Left hindlimb (tissue), 1 donor: ENCODE data around the gene HAUS5.
"Not testable (repeated sequence)": the region's sequence is repeated elsewhere in the genome, so short reads cannot be mapped to it uniquely, and the experiment has no call there.

Experiments
- DNase-seq: peaks from one replicate; pipeline ENCODE4 v3.0.0-alpha.2; 2018

Gene HAUS5

GRCh38 chr19:35612559-35613321, at the start of gene HAUS5:
Gene HAUS5, plus strand, starts transcription at chr19:35612735. Its CDS starts 60 bp downstream, at chr19:35612795.
- peak; percentile 95 for DNase-seq

DNA sequence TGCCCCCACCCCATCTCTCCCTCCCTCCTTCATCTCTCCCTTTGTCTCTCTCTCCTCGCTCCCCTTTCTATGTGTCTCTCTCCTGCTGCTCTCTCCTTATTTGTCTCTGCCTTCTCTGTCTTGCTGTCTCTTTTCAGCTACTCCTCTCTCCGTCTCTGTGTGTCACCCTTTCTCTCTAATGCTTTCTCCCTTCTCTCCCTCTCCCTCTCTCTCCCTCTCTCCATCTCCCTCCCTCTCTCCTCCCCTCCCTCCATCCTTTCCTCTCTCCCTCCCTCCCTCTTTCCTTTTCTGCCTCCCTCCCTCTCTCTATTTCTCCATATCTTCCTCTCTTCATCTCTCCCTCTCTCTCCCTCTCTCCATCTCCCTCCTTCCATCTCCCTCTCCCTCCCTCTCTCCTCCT, 49.8 kb upstream of the HAUS5 start:
- no peak for DNase-seq

DNA sequence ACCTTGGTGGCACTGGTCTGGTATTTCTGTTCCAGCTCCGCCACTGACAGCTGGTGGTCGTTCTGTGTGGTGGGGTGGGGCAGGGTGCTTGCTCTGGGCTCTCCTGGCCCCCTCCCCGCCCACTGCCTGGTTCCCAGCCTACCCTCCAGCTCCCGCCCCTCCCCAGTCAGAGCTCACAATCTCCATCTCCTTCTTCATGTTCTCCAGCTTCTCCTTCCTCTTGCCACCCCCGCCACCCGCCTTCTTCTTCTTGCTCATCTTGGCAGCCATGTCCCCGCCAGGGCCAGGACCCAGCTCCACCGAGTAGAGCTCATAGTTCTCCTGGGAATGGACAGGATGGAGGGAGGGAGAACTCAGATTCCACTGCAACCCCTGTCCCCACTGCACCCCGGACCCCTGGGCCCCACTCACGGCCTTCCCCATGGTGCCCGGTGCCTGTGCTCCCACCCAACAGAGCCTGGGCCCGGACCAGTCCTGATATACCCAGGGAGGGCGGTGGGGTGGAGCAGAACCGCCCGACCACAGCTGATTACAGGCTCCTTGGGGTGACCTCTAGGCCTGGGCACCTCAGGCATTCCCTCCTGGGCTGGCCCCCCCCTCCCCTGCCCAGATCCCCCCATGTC, 49.2 kb upstream of the HAUS5 start, which contains the start of gene ATP4A:
ATP4A (minus strand) TSS at position 452 of the 623 bp plus-strand sequence; CDS start at position 423, 29 bp downstream.
- DNase-seq: no peak

GRCh38 chr19:35565016-35565856, 47.3 kb upstream of the HAUS5 start:
- no peak for DNase-seq

GRCh38 chr19:35566738-35567137, 45.8 kb upstream of the HAUS5 start:
- DNase-seq: no peak

DNA sequence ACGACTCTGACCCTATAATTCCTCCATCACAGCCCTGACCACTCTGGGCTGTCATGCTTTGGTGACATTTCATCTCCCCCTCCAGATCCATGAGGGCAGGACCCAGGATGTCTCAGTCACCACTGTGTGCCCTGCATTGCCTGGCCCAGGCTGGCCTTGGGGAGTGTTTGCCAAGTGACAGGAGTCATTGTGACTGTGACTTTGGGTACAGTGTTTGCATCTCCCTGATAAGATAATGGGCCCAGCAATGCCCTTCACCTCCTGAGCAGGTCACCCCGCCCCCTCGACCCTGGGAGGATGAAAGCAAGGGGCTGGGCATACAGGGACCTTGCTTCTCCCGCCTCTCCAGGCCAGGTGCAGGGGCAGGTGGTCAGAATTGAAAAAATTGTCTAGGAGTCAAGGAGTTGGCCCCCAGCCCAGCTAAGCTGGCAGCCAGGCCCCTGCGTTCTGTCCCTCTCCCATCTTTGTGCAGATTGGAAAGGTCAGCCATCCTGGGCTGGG, 43.2 kb upstream of the HAUS5 start:
- no peak for DNase-seq

DNA sequence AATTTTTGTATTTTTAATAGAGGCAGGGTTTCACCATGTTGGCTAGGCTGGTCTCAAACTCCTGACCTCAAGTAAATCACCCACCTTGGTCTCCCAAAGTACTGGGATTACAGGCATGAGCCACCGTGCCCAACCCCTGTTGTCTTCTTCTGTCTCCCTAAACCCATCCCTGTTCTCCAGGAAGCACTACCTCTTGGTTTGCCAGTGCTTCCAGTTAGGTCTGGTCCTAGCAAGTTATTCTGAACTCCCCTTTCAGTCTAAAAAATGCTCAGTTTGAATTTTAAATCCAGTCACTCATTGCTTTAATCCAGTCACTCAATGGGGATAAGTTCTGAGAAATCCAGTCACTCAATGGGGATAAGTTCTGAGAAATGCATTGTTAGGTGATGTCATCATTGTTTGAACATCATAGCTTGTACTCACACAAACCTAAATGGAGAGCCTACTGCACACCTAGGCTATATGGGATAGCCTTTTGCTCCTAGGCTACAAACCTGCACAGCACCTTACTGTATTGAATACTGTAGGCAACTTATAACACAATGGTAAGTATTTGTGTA, 41.0 kb upstream of the HAUS5 start:
- DNase-seq: no peak

DNA sequence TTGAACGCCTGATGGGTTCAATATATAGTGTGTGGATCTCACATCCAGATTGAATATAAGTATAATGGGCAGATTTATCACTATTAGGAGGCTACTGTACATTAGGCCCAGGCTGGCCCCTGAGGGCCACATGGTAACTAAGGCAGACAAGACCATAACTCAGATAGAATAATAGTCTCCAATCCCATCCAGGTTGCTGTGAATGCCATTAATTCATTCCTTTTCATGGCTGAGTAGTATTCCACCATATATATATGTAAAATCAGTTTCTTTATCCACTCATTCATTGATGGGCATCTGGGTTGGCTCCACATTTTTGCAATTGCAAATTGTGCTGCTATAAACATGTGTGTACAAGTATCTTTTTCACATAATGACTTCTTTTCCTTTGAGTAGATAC, 34.6 kb upstream of the HAUS5 start:
- DNase-seq: no peak

DNA sequence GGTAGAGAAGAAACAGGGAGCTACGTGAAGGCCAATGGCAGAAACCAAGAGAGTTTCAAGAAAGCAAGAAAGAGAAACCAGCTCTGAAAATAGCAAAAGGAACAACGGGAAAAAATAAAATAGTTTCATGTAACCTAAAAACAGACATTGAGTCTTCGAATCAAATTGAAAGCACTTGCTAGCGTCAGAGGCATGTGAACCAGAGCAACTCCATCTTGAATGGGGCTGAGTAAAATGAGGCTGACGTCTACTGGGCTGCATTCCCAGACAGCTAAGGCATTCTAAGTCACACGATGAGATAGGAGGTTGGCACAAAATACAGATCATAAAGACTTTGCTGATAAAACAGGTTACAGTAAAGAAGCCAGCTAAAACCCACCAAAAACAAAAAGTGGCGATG, 33.8 kb upstream of the HAUS5 start:
- no peak for DNase-seq

- no peak for DNase-seq
Observed at GRCh38 chr19:35582760-35583159, 29.8 kb upstream of the HAUS5 start.

DNA sequence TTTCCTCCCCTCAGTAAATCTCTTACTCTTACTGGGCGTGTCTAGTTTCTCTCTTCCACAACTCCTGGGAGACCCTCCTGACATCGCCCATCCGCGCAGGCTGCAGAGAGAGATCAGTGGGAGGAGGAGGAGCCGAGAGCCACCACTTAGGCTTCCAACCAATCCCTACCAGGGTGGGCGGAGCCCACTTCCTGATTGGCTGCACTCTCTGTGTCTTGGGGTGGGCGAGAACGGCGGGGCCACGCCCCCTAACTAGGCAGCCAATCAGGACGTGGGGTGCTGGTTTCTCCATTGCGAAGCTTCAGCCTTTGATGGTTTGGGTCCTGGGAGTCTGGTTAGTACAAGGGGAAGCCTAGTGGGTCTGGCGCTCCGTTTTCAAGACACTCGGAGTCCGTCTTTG, 26.7 kb upstream of the HAUS5 start, which contains the start of gene PMIS2:
PMIS2 (plus strand) TSS at position 326 of the 400 bp plus-strand sequence. CDS start 87 bp downstream, outside the sequence.
- DNase-seq: no peak

GRCh38 chr19:35587321-35587720, 25.2 kb upstream of the HAUS5 start:
- DNase-seq: no peak

GRCh38 chr19:35590875-35591274, 21.7 kb upstream of the HAUS5 start:
- DNase-seq: no peak

- no peak for DNase-seq
Observed at GRCh38 chr19:35592226-35592625, 20.3 kb upstream of the HAUS5 start.

- DNase-seq: not testable (repeated sequence)
Observed at GRCh38 chr19:35595026-35595425, 17.5 kb upstream of the HAUS5 start.

GRCh38 chr19:35595928-35596327, 16.6 kb upstream of the HAUS5 start:
- no peak for DNase-seq

DNA sequence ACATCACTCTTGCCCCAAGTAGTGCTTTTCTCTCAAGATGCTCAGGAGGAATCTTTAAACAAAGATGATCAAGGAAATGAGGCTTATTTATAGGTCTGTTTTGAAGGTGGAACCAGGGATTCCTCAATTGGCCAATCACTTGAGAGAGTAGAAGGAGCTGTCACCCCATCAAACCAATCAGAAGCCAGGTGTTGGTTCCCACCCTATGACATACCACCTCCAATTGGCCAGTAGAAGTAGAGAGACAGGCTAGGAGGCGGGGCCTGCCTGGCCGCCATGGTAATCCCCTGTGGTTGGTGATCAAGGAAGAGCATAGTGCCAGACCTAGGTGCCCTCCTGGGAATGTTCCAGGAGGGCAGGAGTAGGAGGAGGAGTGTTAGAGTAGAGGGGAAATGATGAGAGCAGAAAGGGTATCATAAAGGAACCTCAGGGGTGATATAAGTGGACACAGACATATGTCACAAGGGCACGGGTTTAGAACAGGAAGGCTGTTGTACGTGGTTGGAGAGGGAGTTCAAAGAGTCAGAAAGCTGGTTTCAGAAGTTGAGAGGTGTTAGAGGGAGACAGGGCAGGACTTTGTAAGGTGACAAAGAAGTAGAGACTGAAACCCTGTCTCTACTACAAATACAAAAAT, 16.1 kb upstream of the HAUS5 start:
- no peak for DNase-seq

- DNase-seq: no peak
Observed at GRCh38 chr19:35601971-35602370, 10.6 kb upstream of the HAUS5 start.

GRCh38 chr19:35604436-35604835, 8.1 kb upstream of the HAUS5 start:
- not testable (repeated sequence) for DNase-seq

- not testable (repeated sequence) for DNase-seq
Observed at GRCh38 chr19:35607170-35607569, 5.4 kb upstream of the HAUS5 start.

GRCh38 chr19:35607661-35608060, 4.9 kb upstream of the HAUS5 start:
- DNase-seq: no peak

DNA sequence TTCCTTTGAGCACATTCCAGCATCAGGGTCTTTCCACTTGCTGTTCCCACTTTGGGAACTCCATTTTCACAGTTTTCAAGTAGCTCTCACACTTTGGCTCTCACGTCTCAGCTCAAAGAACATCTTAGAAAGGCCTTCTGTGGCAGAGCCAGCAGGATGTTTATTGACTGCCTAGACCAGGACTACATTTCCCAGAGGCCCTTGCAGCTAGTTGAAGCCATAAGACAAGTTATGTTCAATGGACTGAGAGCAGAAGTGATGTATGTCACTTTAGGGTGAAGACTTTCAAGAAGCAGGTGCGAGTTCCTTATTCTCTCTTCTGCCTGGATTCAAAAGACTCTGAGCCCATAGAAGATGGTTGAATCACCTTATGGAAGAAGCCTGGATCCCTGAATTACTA, 4.3 kb upstream of the HAUS5 start:
- no peak for DNase-seq
